Measurements from ENCODE around the gene EFCC1. TPM values are rescaled to one million over a fixed set of nuclear protein-coding genes. Genes with fewer than 3 reads are reported as not detected.

The EFCC1 gene
- total RNA-seq, 1 donor from 2014 or later = not detected

DNA sequence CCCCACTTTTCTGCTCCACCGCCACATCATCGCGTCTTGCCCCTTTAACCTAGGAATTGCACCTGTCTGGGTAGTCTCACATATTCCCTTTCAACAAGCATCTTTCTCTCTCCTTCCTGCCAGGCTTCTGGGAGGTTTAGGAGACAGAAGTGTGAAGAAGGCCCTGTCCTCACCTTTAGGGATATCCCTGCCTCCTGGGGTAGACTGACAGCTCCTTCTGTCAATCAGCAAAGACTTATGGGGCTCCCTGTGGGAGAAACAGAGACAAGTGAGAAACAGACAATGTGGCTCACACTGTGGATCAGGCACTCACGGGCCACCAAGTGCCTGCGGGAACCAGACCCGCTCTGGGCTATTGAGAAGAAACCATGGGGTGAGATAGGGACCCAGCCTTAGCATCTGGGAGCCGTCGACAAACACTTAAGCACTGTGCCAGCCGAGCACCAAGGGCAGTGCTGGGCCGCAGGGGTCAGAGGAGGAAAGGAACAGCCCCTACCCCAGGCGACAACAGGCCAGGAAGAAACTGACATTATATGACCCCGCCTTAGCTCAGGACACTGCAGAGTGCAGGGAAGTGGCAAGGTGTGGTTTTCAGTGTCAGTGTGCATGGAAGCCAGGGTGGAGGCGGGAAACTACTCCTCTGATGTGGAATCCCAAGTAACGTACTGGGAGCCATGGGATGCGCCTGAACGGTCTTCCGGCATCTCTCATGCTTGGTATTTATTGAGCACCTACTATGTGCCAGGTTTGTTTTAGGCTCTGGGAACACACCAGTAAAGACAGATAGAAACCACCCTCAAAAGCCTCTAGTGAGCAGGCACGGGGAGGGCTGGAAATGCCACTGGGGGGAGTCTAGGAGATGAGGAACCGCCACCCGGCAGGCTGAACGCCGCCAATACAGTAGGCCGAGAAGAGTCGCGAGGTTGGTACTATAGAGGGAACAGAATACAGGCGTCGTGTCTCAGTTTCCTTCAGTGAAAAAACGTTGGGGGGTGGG lies 1.8 kb downstream of the EFCC1 start:
- H3K4me1 Mint-ChIP-seq (ENCODE audit: low read depth, unreplicated experiment) = peaks cover 11% of the 10 kb centered on the region
- peaks cover 2% of the 10 kb centered on the region for H3K9me3 Mint-ChIP-seq (ENCODE audit: unreplicated experiment)
- no peak for DNase-seq
- peak overlapping the region; percentile 43 for H3K27ac Mint-ChIP-seq (ENCODE audit: unreplicated experiment)
- H3K4me3 Mint-ChIP-seq (ENCODE audit: unreplicated experiment) = peak overlapping the region; percentile 74
- H3K27me3 Mint-ChIP-seq (ENCODE audit: unreplicated experiment) = peaks cover 26% of the 10 kb centered on the region
- peaks cover 6% of the 10 kb centered on the region for H3K36me3 Mint-ChIP-seq (ENCODE audit: unreplicated experiment)
- TF ChIP-seq, protein P1, sequence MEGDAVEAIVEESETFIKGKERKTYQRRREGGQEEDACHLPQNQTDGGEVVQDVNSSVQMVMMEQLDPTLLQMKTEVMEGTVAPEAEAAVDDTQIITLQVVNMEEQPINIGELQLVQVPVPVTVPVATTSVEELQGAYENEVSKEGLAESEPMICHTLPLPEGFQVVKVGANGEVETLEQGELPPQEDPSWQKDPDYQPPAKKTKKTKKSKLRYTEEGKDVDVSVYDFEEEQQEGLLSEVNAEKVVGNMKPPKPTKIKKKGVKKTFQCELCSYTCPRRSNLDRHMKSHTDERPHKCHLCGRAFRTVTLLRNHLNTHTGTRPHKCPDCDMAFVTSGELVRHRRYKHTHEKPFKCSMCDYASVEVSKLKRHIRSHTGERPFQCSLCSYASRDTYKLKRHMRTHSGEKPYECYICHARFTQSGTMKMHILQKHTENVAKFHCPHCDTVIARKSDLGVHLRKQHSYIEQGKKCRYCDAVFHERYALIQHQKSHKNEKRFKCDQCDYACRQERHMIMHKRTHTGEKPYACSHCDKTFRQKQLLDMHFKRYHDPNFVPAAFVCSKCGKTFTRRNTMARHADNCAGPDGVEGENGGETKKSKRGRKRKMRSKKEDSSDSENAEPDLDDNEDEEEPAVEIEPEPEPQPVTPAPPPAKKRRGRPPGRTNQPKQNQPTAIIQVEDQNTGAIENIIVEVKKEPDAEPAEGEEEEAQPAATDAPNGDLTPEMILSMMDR (IDR thresholded peaks at IDR 0.05; ENCODE audit: partially characterized antibody, unreplicated experiment) = no peak

- peaks cover 26% of the 10 kb centered on the region for H3K27me3 Mint-ChIP-seq (ENCODE audit: unreplicated experiment)
- peak; percentile 68 for DNase-seq
- H3K4me3 Mint-ChIP-seq (ENCODE audit: unreplicated experiment) = no peak overlapping the region
Measured at GRCh38 chr3:129003578-129004112, 2.5 kb downstream of the EFCC1 start.

GRCh38 chr3:129004639-129005295 lies 3.7 kb downstream of the EFCC1 start:
- Mint-ChIP-seq H3K4me3 (ENCODE audit: unreplicated experiment) (no peak overlapping the region), H3K4me1 (ENCODE audit: low read depth, unreplicated experiment) (peaks cover 4% of the 10 kb centered on the region), H3K36me3 (ENCODE audit: unreplicated experiment) (peaks cover 6% of the 10 kb centered on the region), H3K27ac (ENCODE audit: unreplicated experiment) (no peak overlapping the region), H3K27me3 (ENCODE audit: unreplicated experiment) (peaks cover 24% of the 10 kb centered on the region), H3K9me3 (ENCODE audit: unreplicated experiment) (peaks cover 2% of the 10 kb centered on the region)
- no peak for DNase-seq
- TF ChIP-seq, protein P1 (IDR thresholded peaks at IDR 0.05; ENCODE audit: partially characterized antibody, unreplicated experiment) = no peak

More at GRCh38 chr3:129003578-129004112, 2.5 kb downstream of the EFCC1 start:
- Mint-ChIP-seq H3K27ac (ENCODE audit: unreplicated experiment) (no peak overlapping the region), H3K36me3 (ENCODE audit: unreplicated experiment) (peaks cover 6% of the 10 kb centered on the region), H3K9me3 (ENCODE audit: unreplicated experiment) (peaks cover 2% of the 10 kb centered on the region), H3K4me1 (ENCODE audit: low read depth, unreplicated experiment) (peaks cover 8% of the 10 kb centered on the region)
- TF ChIP-seq, protein P1 (IDR thresholded peaks at IDR 0.05; ENCODE audit: partially characterized antibody, unreplicated experiment) = no peak

DNA sequence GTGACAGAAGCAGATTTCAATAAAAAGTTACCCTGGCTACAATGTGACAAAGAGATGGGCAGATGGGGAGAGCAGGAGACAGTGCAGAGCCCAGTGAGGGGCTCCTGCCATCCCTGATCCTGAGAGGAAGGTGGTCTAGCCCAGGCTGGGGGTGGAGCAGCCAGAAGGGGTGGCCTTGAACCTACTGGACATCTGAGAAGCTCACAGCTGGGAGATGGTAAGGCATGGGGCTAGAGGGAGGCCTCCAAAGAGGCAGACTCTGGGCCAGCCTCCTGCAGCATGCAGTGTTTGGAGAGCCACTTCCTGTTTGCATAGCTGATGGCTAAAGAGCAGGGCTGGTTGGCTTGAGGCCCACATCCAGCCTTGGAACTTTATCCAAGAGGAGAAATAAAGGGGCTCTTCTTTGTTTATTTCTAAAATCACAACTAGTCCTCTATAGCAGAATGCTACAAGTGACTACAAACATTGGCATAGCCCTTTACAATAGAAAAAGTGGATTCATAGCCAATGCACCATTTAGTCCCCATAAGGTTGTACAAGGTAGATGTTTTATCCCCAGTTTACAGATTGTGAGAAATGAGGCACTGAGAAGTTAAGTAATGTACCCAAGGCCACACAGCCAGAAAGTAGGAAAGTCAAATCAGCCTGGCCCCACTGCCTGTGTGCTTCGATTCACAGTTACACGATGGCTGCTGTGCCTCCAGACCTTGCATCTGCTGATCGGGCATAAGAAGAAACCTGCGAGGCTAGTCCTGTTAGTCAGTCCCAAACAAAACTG lies 4.6 kb downstream of the EFCC1 start:
- Mint-ChIP-seq H3K27me3 (ENCODE audit: unreplicated experiment) (peaks cover 21% of the 10 kb centered on the region), H3K4me3 (ENCODE audit: unreplicated experiment) (no peak overlapping the region), H3K9me3 (ENCODE audit: unreplicated experiment) (peaks cover 2% of the 10 kb centered on the region), H3K4me1 (ENCODE audit: low read depth, unreplicated experiment) (peaks cover 4% of the 10 kb centered on the region), H3K36me3 (ENCODE audit: unreplicated experiment) (no peaks in the 10 kb centered on the region), H3K27ac (ENCODE audit: unreplicated experiment) (no peak overlapping the region)
- DNase-seq = no peak
- TF ChIP-seq, protein P1 (IDR thresholded peaks at IDR 0.05; ENCODE audit: partially characterized antibody, unreplicated experiment) = no peak

Measured in glutamatergic neuron (in vitro differentiated cells).